Ishikawa (cell line): ENCODE measurements around the gene HLA-A.

Experiments used
- CREB1 ChIP-seq: IDR thresholded peaks from 2 replicates; pipeline ENCODE4 v1.6.1; 2012; ENCODE audit warnings: low read depth
- EGR1 ChIP-seq: IDR thresholded peaks from 2 replicates; pipeline ENCODE4 v1.6.1; 2012
- EP300 ChIP-seq: IDR thresholded peaks from 2 replicates; pipeline ENCODE4 v1.6.1; 2012; ENCODE audit warnings: borderline replicate concordance
- FOXM1 ChIP-seq: IDR thresholded peaks from 2 replicates; pipeline ENCODE4 v1.6.1; 2012; ENCODE audit warnings: low read depth, borderline replicate concordance
- RAD21 ChIP-seq: IDR thresholded peaks from 2 replicates; pipeline ENCODE4 v1.6.1; 2012; ENCODE audit warnings: low read depth
- TAF1 ChIP-seq: IDR thresholded peaks from 2 replicates; pipeline ENCODE4 v1.6.1; 2012; ENCODE audit warnings: low read depth, mild to moderate bottlenecking
- YY1 ChIP-seq: IDR thresholded peaks from 2 replicates; pipeline ENCODE4 v1.6.1; 2012; ENCODE audit warnings: low read depth
- ZBTB7A ChIP-seq: IDR thresholded peaks from 2 replicates; pipeline ENCODE4 v1.6.1; 2012; ENCODE audit warnings: low read depth
- TF ChIP-seq, protein P1 (sequence below): IDR thresholded peaks from 2 replicates; pipeline ENCODE4 v1.6.1; 2012; ENCODE audit warnings: low read depth, mild to moderate bottlenecking
- TF ChIP-seq, protein P2 (sequence below): IDR thresholded peaks from 2 replicates; pipeline ENCODE4 v1.6.1; 2012

DNA sequence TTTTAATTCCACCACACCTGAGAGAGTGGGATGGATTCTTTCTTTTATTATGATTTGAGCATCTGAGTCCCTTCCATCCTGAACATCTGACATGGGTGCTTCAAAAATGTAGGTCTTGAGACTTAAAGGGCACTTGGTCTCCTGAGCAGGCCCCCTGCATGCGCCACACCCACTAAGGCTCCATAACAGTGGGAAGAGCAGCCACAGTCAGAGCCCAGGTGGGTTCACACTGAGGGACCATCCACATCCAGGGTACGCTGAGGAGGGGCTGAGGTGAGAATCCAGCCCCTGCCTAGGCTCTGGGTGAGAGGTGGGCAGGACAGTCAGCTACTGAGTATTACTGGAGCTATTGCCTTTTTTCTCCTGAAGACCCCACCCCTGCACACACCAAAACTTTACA lies 42.7 kb downstream of the HLA-A start:
- TF ChIP-seq, protein P1, sequence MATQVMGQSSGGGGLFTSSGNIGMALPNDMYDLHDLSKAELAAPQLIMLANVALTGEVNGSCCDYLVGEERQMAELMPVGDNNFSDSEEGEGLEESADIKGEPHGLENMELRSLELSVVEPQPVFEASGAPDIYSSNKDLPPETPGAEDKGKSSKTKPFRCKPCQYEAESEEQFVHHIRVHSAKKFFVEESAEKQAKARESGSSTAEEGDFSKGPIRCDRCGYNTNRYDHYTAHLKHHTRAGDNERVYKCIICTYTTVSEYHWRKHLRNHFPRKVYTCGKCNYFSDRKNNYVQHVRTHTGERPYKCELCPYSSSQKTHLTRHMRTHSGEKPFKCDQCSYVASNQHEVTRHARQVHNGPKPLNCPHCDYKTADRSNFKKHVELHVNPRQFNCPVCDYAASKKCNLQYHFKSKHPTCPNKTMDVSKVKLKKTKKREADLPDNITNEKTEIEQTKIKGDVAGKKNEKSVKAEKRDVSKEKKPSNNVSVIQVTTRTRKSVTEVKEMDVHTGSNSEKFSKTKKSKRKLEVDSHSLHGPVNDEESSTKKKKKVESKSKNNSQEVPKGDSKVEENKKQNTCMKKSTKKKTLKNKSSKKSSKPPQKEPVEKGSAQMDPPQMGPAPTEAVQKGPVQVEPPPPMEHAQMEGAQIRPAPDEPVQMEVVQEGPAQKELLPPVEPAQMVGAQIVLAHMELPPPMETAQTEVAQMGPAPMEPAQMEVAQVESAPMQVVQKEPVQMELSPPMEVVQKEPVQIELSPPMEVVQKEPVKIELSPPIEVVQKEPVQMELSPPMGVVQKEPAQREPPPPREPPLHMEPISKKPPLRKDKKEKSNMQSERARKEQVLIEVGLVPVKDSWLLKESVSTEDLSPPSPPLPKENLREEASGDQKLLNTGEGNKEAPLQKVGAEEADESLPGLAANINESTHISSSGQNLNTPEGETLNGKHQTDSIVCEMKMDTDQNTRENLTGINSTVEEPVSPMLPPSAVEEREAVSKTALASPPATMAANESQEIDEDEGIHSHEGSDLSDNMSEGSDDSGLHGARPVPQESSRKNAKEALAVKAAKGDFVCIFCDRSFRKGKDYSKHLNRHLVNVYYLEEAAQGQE, result no peak
- TF ChIP-seq YY1 (no peak), EGR1 (no peak), TAF1 (no peak), EP300 (no peak), FOXM1 (no peak), CREB1 (no peak), ZBTB7A (no peak), RAD21 (no peak)
- TF ChIP-seq, protein P2, sequence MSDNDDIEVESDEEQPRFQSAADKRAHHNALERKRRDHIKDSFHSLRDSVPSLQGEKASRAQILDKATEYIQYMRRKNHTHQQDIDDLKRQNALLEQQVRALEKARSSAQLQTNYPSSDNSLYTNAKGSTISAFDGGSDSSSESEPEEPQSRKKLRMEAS, result no peak
